Stimulated activated CD4-positive, alpha-beta T cell treated with anti-CD3 and anti-CD28 coated beads, Interleukin-1b, Interleukin-23, amount 100 ng/mL, for 4 hours (primary cell): ENCODE results near the gene TSC22D2.
"Not testable (repeated sequence)": the region's sequence is repeated elsewhere in the genome, so short reads cannot be mapped to it uniquely, and the experiment has no call there.

ENCODE experiments used
- DNase-seq, 2 donors: peaks; one replicate each; pipeline ENCODE4 v3.0.0-alpha.2; 2020; ENCODE audit warnings: low read depth in 2 of 2

Gene TSC22D2

DNA sequence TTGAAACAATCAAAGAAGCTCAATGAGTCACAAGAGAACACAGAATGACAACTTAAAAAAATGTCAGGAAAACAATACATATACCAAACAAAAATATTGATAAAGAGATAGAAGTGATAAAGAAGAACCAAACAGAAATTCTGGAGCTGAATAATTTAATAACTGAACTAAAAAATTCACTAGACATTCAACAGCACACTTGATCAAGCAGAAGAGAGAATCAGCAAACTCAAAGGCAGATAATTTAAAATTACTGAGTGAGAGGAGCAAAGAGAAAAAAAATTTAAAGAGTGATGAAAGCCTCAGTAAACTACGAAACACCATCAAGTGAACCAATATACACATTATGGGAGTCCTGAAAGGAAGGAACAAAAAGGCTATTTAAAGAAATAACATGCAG is 76.3 kb downstream of the TSC22D2 start:
- DNase-seq: no peak

DNA sequence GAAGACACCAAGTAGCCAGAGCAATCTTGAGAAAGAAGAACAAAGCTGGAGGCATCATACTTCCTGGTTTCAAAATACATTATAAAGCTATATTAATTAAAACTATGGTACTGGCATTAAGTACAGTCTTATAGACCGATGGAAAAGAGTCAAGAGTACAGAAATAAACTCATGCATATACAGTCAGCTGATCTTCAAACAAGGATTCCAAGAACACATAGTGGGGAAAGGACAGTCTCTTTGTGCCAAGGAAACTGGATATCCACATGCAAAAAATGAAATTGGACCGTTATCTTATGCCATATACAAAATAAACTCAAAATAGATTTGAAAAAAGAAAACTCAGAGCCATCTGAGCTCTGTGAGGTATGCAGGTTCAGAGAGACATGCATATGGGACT is 80.8 kb downstream of the TSC22D2 start:
- no peak for DNase-seq

DNA sequence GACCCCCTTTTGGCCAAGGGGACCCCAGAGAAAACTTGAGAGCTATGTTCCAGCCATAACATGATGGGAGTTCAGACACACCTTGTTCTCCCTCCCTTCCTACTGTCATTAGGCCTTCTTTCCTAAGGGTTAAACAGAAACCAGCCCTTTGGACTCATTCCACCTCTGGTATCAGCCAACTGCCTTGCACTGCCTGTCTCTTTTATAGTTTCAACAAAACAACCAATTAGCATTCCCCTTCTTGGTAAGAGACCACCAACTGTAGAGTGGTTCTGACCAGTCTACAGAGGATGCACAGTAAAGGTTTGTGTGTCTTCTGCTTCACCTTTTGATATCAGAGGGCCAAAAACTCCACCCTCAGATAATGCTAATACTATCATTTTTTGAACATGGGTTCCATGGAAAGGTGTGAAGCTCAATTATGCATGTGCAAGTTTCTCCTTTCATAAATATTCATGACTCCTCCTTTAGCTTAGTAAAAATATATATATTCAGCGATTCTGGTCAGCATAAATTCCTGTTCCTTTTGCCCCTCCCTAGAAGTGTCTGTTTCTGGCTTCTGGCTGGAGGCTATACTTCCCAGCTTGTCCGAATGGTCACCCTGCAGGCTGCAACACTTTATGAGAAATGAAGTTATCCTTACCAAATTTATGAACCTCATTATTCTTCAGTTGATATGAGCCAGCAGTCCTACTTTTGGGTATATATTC is 82.3 kb downstream of the TSC22D2 start:
- DNase-seq: no peak

DNA sequence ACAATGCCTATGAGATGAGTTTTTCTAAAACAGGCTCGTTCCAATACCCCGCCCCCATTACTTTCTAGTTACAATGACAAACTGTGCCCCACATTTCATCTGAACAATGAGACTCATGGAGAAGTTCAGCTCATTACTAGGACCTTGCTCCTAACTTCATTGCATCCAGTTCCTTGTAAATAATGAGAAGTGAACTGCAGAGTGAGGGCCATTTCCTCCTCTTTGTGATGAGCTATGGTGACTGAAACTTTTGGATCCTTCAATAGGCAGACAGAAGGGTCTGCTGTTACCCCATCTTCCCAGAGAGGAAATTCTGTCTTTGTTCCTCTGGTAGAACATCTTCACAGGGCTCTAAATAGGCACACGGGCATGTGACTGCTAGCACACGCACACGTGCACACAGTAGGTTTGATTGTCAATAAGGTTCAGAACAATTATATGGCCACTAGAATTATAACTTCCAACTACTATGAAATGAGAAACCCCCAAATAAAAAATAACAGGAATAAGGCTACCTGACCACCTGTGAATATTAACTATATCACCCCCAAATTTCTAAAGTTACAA is 86.4 kb downstream of the TSC22D2 start:
- DNase-seq: no peak

DNA sequence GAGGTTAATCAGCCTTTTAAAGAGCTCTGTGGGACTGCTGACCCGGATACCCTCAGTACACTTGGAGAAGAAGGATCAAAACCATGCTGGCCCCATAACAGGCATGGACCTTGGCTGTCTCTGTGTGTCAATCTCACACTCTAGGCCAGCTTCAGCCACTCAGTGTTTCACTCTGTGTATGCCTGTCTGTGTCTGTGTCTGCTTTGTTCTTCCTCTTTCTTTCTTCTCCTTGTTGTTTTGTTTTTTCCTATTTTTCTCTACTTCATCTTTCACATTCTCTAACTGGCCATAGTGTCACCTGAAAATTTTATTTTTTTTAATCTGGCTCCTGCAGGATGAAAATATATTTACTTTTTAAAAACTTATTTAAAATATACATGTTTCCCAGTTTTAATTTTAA is 87.1 kb downstream of the TSC22D2 start:
- no peak for DNase-seq

DNA sequence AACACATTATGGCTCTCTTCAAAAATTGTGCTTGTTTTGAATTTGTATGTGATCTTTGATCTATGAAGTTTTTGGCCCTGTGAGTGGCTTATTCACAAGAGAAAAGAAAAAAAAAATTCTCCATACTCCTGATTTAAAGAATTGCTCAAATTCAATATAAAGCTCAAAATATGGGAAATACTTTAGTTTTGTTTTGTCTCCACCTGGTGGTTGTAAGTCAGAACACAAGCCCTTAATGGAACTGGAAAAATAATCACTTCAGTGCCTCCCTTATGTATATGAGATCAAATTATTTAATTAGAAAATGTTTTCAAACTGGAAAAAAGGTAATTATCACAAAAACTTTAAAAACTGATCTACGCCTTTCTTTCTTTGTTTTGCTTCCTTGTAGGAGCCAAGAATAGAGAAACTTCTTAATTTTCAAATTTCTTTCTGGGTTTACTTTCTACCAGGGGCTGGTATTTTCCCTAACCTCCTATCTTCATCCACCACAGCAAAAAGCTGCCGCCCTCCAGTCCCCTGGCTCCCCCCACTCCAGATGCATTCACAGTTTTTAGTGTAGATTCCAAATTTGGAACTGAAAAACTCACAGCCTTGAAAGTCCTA is 87.6 kb downstream of the TSC22D2 start:
- DNase-seq: peak in 1 of 2 donors; percentile 8

DNA sequence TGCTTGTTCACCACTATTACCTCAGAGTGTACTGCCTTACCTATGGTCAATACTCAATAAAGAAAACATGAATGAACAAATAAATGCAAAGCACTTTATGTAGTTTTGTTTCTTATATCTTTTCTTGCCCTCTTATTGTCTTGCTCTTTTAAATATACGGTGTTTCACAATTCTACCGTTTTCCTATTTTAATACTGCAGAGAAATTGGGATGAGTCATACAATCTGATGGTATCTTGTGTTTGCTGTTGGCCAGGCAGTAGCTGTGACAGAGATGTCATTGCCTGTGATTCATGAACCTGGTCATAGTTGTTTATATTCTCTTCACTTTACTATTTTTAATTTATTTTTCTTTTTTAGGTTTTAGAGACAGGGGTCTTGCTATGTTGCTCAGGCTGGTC is 89.9 kb downstream of the TSC22D2 start:
- no peak for DNase-seq

DNA sequence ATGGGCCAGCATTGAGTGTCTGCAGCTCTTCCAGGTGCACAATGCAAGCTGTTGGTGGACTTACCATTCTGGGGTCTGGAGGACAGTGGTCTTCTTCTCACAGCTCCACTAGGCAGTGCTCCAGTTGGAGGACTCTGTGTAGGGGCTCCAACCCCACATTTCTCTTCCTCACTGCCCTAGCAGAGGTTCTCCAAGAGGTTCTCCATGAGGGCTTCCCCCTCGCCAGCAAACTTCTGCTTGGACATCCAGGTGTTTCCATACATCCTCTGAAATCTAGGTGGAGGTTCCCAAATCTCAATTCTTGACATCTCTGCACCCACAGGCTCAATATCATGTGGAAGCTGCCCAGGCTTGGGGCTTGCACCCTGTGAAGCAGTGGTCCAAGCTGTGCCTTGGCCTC is 92.9 kb downstream of the TSC22D2 start:
- not testable (repeated sequence) for DNase-seq

DNA sequence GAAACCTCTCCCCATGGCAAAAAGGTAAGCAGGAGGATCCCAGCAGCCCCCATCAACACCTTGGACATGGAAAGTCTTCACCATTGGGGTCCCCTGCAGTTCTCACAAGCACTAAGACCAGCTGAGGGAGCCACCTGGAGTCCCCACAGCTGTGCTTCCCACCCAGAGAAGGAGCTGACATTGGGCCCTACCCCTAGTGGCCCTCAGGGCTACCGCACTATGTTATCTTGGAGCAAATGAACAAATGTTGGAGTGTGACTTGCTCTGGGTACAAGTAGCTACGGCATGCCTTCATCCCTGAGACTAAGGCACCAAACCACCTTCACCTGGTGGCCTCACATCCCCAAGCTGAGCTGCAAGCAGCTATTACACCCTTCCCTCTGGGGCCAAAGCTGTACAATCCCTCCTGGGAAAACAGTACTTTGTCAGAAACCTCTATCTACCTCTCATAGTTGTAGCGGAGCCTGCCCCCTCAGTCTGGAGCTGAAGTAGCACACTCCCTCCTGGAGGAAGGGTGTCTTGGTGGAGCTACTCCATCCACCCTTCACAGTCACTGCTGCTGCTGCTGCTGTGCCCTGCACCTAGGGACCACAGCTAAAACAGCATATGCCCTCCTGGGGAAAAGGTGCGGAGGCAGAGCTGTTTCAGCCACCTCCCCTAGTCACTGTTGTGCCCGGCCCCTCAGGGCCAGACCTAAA is 95.5 kb downstream of the TSC22D2 start:
- no peak for DNase-seq

DNA sequence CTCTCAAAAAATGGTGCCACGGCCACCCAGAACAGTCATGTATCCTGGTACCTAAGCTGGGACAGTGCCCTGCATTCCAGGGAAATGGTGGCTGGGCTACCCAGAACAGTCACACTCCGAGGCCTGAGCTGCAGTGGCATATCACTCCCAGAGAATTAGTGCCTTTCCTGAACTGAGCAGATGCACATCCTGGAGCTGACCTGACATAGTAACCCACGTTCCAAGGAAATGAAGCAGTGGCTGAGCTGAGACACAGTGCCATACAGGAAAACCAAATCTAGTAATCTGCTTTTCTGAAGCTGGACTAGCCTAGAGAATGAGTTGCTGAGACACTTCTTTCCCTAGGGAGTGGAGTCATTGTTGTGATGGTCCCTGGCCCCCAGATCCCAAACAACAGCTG is 96.4 kb downstream of the TSC22D2 start:
- DNase-seq: no peak

DNA sequence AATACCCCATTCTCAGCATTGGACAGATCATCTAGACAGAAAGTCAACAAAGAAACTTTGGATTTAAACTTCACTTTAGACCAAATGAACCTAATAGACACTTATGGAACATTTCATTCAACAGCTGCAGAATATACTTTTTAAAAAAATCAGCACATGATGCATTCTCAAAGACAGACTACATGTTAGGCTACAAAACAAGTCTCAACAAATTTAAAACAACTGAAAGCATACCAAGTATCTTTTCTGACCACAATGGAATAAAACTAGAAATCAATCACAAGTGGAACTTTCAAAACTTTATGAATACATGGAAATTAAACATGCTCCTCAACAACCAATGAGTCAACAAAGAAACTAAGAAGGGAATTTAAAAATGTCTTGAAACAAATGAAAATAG is 100.3 kb downstream of the TSC22D2 start:
- no peak for DNase-seq

DNA sequence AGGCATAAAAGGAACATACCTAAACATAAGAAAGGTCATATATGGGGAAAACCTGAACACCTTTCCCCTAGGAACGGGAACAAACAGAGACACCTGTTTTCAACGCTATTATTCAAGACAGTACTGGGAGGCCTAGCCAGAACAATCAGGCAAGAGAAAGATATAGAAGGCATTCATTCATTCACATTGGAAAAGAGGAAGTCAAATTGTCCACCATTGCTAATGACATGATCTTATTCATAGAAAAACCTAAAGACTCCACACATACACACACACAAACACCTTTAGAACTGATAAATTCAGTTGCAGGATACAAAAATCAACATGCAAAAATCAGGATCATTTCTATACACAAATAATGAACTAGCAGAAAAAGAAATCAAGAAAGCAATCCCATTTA is 101.7 kb downstream of the TSC22D2 start:
- no peak for DNase-seq

DNA sequence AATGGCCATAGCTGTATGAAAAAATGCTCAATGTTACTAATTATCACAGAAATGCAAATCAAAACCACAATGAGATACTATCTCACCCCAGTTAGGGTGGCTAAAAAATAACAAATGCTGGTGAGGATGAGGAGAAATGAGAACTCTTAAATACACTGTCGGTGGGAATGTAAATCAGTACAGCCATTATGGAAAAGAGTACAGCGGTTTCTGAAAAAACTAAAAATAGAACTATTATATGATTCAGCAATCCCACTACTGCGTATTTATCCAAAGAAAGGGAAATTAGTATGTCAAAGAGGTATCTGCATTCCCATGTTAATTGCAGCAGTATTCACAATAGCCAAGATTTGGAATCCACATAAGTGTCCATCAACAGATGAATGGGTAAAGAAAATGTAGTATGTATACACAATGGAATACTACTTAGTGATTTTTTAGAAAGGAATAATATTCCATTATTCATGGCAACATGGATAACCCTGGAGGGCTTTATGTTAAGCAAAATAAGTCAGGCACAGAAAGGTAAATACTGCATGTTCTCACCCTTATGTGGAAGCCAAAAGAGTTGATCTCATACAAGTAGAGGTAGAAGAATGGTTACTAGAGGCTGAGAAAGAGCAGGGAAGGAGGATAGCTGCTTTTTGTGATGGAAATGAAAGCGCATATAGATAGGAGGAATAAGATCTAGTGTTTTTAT is 103.2 kb downstream of the TSC22D2 start:
- no peak for DNase-seq

DNA sequence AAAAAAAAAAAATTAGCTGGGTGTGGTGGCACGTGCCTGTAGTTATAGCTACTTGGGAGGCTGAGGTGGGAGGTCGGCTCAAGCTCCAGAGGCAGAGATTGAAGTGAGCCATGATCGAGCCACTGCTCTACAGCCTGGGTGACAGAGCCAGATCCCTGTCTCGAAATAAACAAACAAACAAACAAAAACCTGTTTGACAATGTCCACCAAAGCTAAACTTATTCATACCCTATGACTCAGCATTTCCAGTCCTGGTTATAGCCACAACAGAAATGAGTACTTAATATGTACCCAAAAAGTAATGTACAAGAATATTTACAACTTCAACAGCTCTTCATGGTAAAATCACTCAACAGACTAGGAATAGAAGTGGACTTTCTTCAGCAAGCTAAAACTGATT is 107.1 kb downstream of the TSC22D2 start:
- no peak for DNase-seq
